Retina (tissue), 1 donor: ENCODE results near the gene BMPR1B.
A peak's percentile ranks its signal among the peaks of the same experiment; 100 is the strongest.

Experiments
- DNase-seq: peaks from one replicate; pipeline ENCODE4 v3.0.0-alpha.2; 2016

The BMPR1B gene

GRCh38 chr4:94968493-94968892, 210.7 kb downstream of the BMPR1B start:
- DNase-seq, result no peak

GRCh38 chr4:94970650-94971049, 212.9 kb downstream of the BMPR1B start:
- DNase-seq, result no peak

GRCh38 chr4:94974773-94975172, 217.0 kb downstream of the BMPR1B start:
- no peak for DNase-seq

- no peak for DNase-seq
Observed at GRCh38 chr4:94976371-94977011, 218.7 kb downstream of the BMPR1B start.

- DNase-seq, result no peak
Observed at GRCh38 chr4:94978904-94979303, 221.1 kb downstream of the BMPR1B start.

GRCh38 chr4:94979621-94980020, 221.9 kb downstream of the BMPR1B start:
- no peak for DNase-seq

GRCh38 chr4:94995684-94996394, 238.1 kb downstream of the BMPR1B start:
- peak; percentile 72 for DNase-seq

GRCh38 chr4:95000076-95000648, 242.4 kb downstream of the BMPR1B start:
- DNase-seq, result no peak

- no peak for DNase-seq
Observed at GRCh38 chr4:95004912-95005311, 247.2 kb downstream of the BMPR1B start.

- no peak for DNase-seq
Observed at GRCh38 chr4:95007998-95008397, 250.2 kb downstream of the BMPR1B start.

- no peak for DNase-seq
Observed at GRCh38 chr4:95013236-95013635, 255.5 kb downstream of the BMPR1B start.

- no peak for DNase-seq
Observed at GRCh38 chr4:95014068-95014467, 256.3 kb downstream of the BMPR1B start.

- no peak for DNase-seq
Observed at GRCh38 chr4:95017305-95018064, 259.7 kb downstream of the BMPR1B start.

- DNase-seq, result peak; percentile 50
Observed at GRCh38 chr4:95018785-95019184, 261.0 kb downstream of the BMPR1B start.

GRCh38 chr4:95020521-95020920, 262.8 kb downstream of the BMPR1B start:
- DNase-seq, result no peak

GRCh38 chr4:95021099-95021498, 263.3 kb downstream of the BMPR1B start:
- no peak for DNase-seq

- DNase-seq, result no peak
Observed at GRCh38 chr4:95023110-95023509, 265.4 kb downstream of the BMPR1B start.

- peak; percentile 73 for DNase-seq
Observed at GRCh38 chr4:95027905-95028618, 270.3 kb downstream of the BMPR1B start.

- DNase-seq, result no peak
Observed at GRCh38 chr4:95038791-95039190, 281.0 kb downstream of the BMPR1B start.

GRCh38 chr4:95044324-95044837, 286.6 kb downstream of the BMPR1B start:
- peak; percentile 79 for DNase-seq

- no peak for DNase-seq
Observed at GRCh38 chr4:95045429-95045828, 287.7 kb downstream of the BMPR1B start.

- no peak for DNase-seq
Observed at GRCh38 chr4:95048296-95048695, 290.5 kb downstream of the BMPR1B start.
